ENCODE measurements around the gene ZWILCH.

- TF ChIP-seq POLR2AphosphoS5 (IDR thresholded peaks at IDR 0.05; ENCODE audit: low read depth, low read length), result no peak
- no peak for TF ChIP-seq REST (IDR thresholded peaks at IDR 0.05; ENCODE audit: insufficient read depth in 1 of 2, low read depth in 2 of 2, low read length in 2 of 2)
These were observed 62.8 kb downstream of the ZWILCH start for GRCh38 chr15:66567897-66568296.
